OCI-LY7 (cell line): Measurements from ENCODE around the gene SIGLEC1.

Source experiments
- EZH2phosphoT487 ChIP-seq: fragments of 200-600 bp; sonication (generic); IDR thresholded peaks from 2 replicates; pipeline ENCODE4 v1.6.1; 2018; ENCODE audit warnings: low read depth, borderline replicate concordance, mild to moderate bottlenecking, mixed run types, antibody characterized with exemption, low read length, moderate library complexity, mixed read lengths
- TF ChIP-seq, protein P1 (sequence below): fragments of 200-600 bp; sonication (generic); conservative IDR thresholded peaks from 2 replicates; pipeline ENCODE4 v1.5.1; 2014; ENCODE audit warnings: mild to moderate bottlenecking, antibody characterized with exemption, low read length, moderate library complexity, mixed read lengths

DNA sequence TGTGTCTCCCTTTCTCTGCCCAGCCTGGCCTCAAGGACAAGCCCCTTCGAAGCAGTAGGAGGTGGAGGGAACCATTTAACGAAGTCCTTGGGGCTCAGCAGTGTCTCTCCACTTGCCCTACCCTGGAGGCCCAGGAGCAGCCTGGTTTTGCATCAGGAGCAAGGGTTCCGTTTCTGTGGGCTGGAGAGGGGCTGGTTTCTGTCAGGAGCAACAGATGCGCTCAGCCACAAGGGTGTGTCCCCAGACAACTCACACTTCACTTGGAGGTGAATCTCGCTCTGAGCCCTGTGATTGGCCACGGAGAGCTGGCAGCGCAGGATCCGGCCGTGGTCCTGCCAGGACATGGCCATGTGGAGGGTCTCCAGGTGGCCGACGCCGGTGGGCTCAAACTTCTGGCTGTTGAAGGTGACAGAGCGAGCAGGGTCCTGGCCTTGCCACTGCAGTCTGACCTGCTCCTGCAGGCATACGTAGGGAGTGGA lies 6.9 kb downstream of the SIGLEC1 start:
- no peak for TF ChIP-seq EZH2phosphoT487
- TF ChIP-seq, protein P1, sequence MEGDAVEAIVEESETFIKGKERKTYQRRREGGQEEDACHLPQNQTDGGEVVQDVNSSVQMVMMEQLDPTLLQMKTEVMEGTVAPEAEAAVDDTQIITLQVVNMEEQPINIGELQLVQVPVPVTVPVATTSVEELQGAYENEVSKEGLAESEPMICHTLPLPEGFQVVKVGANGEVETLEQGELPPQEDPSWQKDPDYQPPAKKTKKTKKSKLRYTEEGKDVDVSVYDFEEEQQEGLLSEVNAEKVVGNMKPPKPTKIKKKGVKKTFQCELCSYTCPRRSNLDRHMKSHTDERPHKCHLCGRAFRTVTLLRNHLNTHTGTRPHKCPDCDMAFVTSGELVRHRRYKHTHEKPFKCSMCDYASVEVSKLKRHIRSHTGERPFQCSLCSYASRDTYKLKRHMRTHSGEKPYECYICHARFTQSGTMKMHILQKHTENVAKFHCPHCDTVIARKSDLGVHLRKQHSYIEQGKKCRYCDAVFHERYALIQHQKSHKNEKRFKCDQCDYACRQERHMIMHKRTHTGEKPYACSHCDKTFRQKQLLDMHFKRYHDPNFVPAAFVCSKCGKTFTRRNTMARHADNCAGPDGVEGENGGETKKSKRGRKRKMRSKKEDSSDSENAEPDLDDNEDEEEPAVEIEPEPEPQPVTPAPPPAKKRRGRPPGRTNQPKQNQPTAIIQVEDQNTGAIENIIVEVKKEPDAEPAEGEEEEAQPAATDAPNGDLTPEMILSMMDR = no peak
